Suprapubic skin (tissue), 3 donors: ENCODE data around the gene DHX34.
"Not testable (repeated sequence)": the region's sequence is repeated elsewhere in the genome, so short reads cannot be mapped to it uniquely, and the experiment has no call there.

Experiments used
- CTCF ChIP-seq, 2 donors: fragments of 200-600 bp in 1 of 2; fragments of 450-650 bp in 1 of 2; sonication (generic) in 1 of 2; IDR thresholded peaks; one replicate each; pipeline ENCODE4 v1.5.1; 2016 to 2019; ENCODE audit warnings: antibody characterized with exemption in 2 of 2, mild to moderate bottlenecking in 1 of 2, moderate library complexity in 1 of 2
- POLR2AphosphoS5 ChIP-seq, 3 donors: sonication (generic); formaldehyde crosslinking; IDR thresholded peaks; one replicate each; pipeline ENCODE4 v1.6.1; 2017; ENCODE audit warnings: antibody characterized with exemption in 3 of 3

GRCh38 chr19:47336765-47337718, 12.1 kb upstream of the DHX34 start:
- TF ChIP-seq CTCF, POLR2AphosphoS5 (IDR thresholded peaks at IDR 0.05): not testable (repeated sequence)
